ENCODE measurements around the gene GPR18.

DNA sequence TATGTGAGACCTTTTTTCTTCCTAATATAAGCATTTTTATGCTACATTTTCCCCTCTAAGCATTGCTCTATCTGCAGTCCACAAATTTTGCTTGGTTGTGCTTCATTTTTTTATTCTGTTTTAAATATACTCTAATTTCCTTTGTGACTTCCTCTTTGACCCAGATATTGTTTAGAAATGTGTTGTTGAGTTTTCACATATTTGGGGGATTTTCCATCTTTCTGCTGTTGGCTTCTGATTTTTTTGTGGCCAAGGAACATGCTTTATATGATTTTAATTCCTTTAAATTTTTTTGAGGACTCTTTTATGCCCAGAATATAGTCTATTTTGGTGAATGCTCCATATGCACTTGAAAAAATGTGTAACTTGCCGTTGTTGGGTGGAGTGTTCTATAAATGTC is 34.6 kb downstream of the GPR18 start:
- TF ChIP-seq EP300 (IDR thresholded peaks at IDR 0.05): no peak
- TF ChIP-seq, protein P1, sequence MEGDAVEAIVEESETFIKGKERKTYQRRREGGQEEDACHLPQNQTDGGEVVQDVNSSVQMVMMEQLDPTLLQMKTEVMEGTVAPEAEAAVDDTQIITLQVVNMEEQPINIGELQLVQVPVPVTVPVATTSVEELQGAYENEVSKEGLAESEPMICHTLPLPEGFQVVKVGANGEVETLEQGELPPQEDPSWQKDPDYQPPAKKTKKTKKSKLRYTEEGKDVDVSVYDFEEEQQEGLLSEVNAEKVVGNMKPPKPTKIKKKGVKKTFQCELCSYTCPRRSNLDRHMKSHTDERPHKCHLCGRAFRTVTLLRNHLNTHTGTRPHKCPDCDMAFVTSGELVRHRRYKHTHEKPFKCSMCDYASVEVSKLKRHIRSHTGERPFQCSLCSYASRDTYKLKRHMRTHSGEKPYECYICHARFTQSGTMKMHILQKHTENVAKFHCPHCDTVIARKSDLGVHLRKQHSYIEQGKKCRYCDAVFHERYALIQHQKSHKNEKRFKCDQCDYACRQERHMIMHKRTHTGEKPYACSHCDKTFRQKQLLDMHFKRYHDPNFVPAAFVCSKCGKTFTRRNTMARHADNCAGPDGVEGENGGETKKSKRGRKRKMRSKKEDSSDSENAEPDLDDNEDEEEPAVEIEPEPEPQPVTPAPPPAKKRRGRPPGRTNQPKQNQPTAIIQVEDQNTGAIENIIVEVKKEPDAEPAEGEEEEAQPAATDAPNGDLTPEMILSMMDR (IDR thresholded peaks at IDR 0.05): no peak
